Neural cell (in vitro differentiated cells): ENCODE measurements around the gene RAC2. TPM values are rescaled to one million over a fixed set of nuclear protein-coding genes. Genes with fewer than 3 reads are reported as not detected.

ENCODE experiments used
- H2AFZ ChIP-seq: fragments of 200-600, 300-800 bp; sonication (generic), shearing (Covaris generic); 2 replicates; pipeline ENCODE4 v1.6.0; 2014; ENCODE audit warnings: low read depth, mild to moderate bottlenecking, antibody characterized with exemption, low read length, moderate library complexity
- H3F3A ChIP-seq: fragments of 200-600 bp; shearing (Covaris generic); 2 replicates; pipeline ENCODE4 v1.6.1; 2016; ENCODE audit warnings: mild to moderate bottlenecking, moderate library complexity, mixed read lengths, antibody characterized with exemption, low read length; ENCODE audit not compliant: insufficient read depth, poor library complexity, severe bottlenecking
- H3K27ac ChIP-seq: fragments of 200-600, 300-800 bp; sonication (generic), shearing (Covaris generic); 2 replicates; pipeline ENCODE4 v1.5.1; 2014; ENCODE audit warnings: mild to moderate bottlenecking, low read length, moderate library complexity
- H3K27me3 ChIP-seq: fragments of 300-800, 200-600 bp; sonication (generic), shearing (Covaris generic); 2 replicates; pipeline ENCODE4 v1.6.0; 2014; ENCODE audit warnings: mild to moderate bottlenecking, low read depth, low read length, moderate library complexity; ENCODE audit not compliant: insufficient read depth
- H3K36me3 ChIP-seq: fragments of 300-800, 200-600 bp; sonication (generic), shearing (Covaris generic); 2 replicates; pipeline ENCODE4 v1.5.1; 2014; ENCODE audit warnings: mild to moderate bottlenecking, antibody characterized with exemption, low read length, moderate library complexity; ENCODE audit not compliant: insufficient read depth
- H3K4me2 ChIP-seq: fragments of 300-800, 200-600 bp; sonication (generic), shearing (Covaris generic); 2 replicates; pipeline ENCODE4 v1.6.0; 2014; ENCODE audit warnings: mild to moderate bottlenecking, low read length
- H3K4me3 ChIP-seq: fragments of 300-800, 200-600 bp; sonication (generic), shearing (Covaris generic); 2 replicates; pipeline ENCODE4 v1.5.1; 2014; ENCODE audit warnings: mild to moderate bottlenecking, low read length, moderate library complexity
- H3K79me2 ChIP-seq: fragments of 200-600 bp; shearing (Covaris generic); replicated peaks from 2 replicates; pipeline ENCODE4 v1.6.0; 2014; ENCODE audit warnings: mild to moderate bottlenecking, low read length, moderate library complexity; ENCODE audit not compliant: insufficient read depth
- H3K9ac ChIP-seq: fragments of 300-800, 200-600 bp; sonication (generic), shearing (Covaris generic); 2 replicates; pipeline ENCODE4 v1.6.1; 2016; ENCODE audit warnings: mild to moderate bottlenecking, low read length, mixed read lengths
- H3K9me2 ChIP-seq: fragments of 200-600 bp; shearing (Covaris generic); 2 replicates; pipeline ENCODE4 v1.6.1; 2016; ENCODE audit warnings: mild to moderate bottlenecking, low read length, mixed read lengths; ENCODE audit not compliant: insufficient read depth
- H3K9me3 ChIP-seq: fragments of 200-600, 300-800 bp; sonication (generic), shearing (Covaris generic); 2 replicates; pipeline ENCODE4 v1.6.1; 2016; ENCODE audit warnings: mild to moderate bottlenecking, mixed run types, low read length, moderate library complexity, mixed read lengths
- H4K20me1 ChIP-seq: fragments of 200-600 bp; shearing (Covaris generic); 2 replicates; pipeline ENCODE4 v1.6.1; 2016; ENCODE audit warnings: mild to moderate bottlenecking, mixed run types; ENCODE audit not compliant: insufficient read depth
- CTCF ChIP-seq: fragments of 450-650 bp; IDR thresholded peaks from 2 replicates; pipeline ENCODE4 v1.5.1; 2014; ENCODE audit warnings: antibody characterized with exemption, mild to moderate bottlenecking, moderate library complexity; ENCODE audit not compliant: poor library complexity, severe bottlenecking
- EP300 ChIP-seq: fragments of 450-650 bp; conservative IDR thresholded peaks from 2 replicates; pipeline ENCODE4 v1.6.1; 2014; ENCODE audit warnings: antibody characterized with exemption, mild to moderate bottlenecking, moderate library complexity; ENCODE audit not compliant: poor library complexity, severe bottlenecking
- EZH2 ChIP-seq: fragments of 200-600, 300-800 bp; shearing (Covaris generic), sonication (generic); IDR thresholded peaks from 2 replicates; pipeline ENCODE4 v1.6.1; 2014; ENCODE audit warnings: antibody characterized with exemption, low read length, borderline replicate concordance, mild to moderate bottlenecking; ENCODE audit not compliant: insufficient read depth, poor library complexity, severe bottlenecking
- MXI1 ChIP-seq: fragments of 450-650 bp; conservative IDR thresholded peaks from 2 replicates; pipeline ENCODE4 v1.6.1; 2014; ENCODE audit warnings: antibody characterized with exemption, mild to moderate bottlenecking; ENCODE audit not compliant: poor library complexity, severe bottlenecking
- POLR2AphosphoS5 ChIP-seq: IDR thresholded peaks from 2 replicates; pipeline ENCODE4 v1.6.1; 2012
- RAD21 ChIP-seq: fragments of 450-650 bp; conservative IDR thresholded peaks from 2 replicates; pipeline ENCODE4 v1.6.1; 2014; ENCODE audit warnings: antibody characterized with exemption, mild to moderate bottlenecking, moderate library complexity
- SMC3 ChIP-seq: fragments of 450-650 bp; conservative IDR thresholded peaks from 2 replicates; pipeline ENCODE4 v1.6.1; 2014; ENCODE audit warnings: antibody characterized with exemption, mild to moderate bottlenecking, moderate library complexity; ENCODE audit not compliant: poor library complexity
- TAF1 ChIP-seq: IDR thresholded peaks from 2 replicates; pipeline ENCODE4 v1.6.1; 2012; ENCODE audit warnings: low read depth
- polyA plus RNA-seq: library from polyadenylated mRNA; depleted of rRNA; stranded (reverse); fragments of >200 nt; gene quantifications from 2 replicates; pipeline ENCODE4 v1.2.3, GENCODE V29; 2014
- TF ChIP-seq, protein P1 (sequence below): IDR thresholded peaks from 2 replicates; pipeline ENCODE4 v1.6.1; 2012; ENCODE audit warnings: borderline replicate concordance

Gene RAC2
- polyA plus RNA-seq, 1 donor from 2014 or later: not detected

- no peaks in the 10 kb centered on the region for H3K9me2 ChIP-seq
- H2AFZ ChIP-seq: no peak overlapping the region
- H4K20me1 ChIP-seq: no peaks in the 10 kb centered on the region
- no peak overlapping the region for H3K27ac ChIP-seq
- H3K4me3 ChIP-seq: no peak overlapping the region
- no peaks in the 10 kb centered on the region for H3F3A ChIP-seq
- TF ChIP-seq RAD21 (no peak), MXI1 (no peak)
- H3K9me3 ChIP-seq: no peaks in the 10 kb centered on the region
- no peaks in the 10 kb centered on the region for H3K27me3 ChIP-seq
- H3K9ac ChIP-seq: no peak overlapping the region
- no peak overlapping the region for H3K4me2 ChIP-seq
- H3K36me3 ChIP-seq: no peaks in the 10 kb centered on the region
- no peaks in the 10 kb centered on the region for H3K79me2 ChIP-seq
These were observed 48.1 kb downstream of the RAC2 start for GRCh38 chr22:37195921-37196320.

DNA sequence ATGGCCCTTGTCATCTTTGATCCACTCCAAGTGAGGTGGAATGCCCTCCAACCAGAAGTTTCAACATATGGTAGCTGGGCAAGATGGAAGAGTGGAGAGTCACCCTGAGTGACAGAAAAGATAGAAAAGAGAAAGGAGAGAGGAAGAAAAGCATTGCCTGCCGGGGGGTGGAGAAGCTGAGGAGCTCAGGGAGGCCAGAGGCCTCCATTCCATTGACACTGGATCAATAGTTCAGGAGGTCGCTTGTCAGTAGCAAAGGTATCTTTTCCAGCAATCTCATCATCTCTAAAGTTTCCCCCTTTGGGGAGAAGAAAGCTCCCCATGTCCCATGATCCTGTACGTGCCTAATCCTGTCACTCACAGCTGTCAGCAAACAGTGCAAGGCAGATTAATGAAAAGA is 49.3 kb downstream of the RAC2 start:
- Histone ChIP-seq H4K20me1 (no peaks in the 10 kb centered on the region), H3K4me3 (no peak overlapping the region), H3K79me2 (no peaks in the 10 kb centered on the region), H3K9me3 (no peaks in the 10 kb centered on the region), H3K27me3 (no peaks in the 10 kb centered on the region), H3K36me3 (no peaks in the 10 kb centered on the region), H2AFZ (no peak overlapping the region), H3K4me2 (no peak overlapping the region), H3F3A (no peaks in the 10 kb centered on the region), H3K9ac (no peak overlapping the region), H3K9me2 (no peaks in the 10 kb centered on the region), H3K27ac (no peak overlapping the region)
- TF ChIP-seq POLR2AphosphoS5 (no peak), TAF1 (no peak), RAD21 (no peak), CTCF (no peak), EZH2 (no peak), SMC3 (no peak)
- TF ChIP-seq, protein P1, sequence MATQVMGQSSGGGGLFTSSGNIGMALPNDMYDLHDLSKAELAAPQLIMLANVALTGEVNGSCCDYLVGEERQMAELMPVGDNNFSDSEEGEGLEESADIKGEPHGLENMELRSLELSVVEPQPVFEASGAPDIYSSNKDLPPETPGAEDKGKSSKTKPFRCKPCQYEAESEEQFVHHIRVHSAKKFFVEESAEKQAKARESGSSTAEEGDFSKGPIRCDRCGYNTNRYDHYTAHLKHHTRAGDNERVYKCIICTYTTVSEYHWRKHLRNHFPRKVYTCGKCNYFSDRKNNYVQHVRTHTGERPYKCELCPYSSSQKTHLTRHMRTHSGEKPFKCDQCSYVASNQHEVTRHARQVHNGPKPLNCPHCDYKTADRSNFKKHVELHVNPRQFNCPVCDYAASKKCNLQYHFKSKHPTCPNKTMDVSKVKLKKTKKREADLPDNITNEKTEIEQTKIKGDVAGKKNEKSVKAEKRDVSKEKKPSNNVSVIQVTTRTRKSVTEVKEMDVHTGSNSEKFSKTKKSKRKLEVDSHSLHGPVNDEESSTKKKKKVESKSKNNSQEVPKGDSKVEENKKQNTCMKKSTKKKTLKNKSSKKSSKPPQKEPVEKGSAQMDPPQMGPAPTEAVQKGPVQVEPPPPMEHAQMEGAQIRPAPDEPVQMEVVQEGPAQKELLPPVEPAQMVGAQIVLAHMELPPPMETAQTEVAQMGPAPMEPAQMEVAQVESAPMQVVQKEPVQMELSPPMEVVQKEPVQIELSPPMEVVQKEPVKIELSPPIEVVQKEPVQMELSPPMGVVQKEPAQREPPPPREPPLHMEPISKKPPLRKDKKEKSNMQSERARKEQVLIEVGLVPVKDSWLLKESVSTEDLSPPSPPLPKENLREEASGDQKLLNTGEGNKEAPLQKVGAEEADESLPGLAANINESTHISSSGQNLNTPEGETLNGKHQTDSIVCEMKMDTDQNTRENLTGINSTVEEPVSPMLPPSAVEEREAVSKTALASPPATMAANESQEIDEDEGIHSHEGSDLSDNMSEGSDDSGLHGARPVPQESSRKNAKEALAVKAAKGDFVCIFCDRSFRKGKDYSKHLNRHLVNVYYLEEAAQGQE: no peak

DNA sequence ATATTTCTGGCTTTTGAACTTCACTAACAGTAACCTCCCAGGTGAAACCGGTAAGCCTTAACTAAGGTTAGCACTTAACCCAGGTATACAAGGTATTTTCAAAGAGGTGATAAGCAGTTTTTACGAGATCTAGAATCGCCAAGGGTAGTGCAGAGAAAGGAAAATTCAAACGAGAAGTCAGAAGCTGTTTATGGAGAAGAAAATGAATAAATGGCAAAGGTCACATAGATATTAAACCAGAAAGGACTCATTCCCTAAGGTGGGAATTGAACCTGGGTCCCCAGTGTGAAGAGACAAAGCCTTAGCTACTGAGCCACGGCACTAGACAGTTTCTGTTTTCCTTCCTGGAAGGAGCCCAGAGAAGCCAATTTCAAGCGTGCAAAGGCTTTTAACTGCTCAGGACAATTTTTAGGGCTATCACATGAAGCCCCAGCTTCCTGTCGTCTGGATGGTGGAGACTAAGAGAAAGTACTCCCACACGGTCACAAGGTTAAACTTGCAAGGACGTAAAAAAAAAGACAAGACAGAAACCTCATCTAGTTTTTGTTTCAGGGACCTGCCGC is 50.4 kb downstream of the RAC2 start:
- H3K27ac ChIP-seq: no peak overlapping the region
- no peaks in the 10 kb centered on the region for H3F3A ChIP-seq
- H4K20me1 ChIP-seq: no peaks in the 10 kb centered on the region
- H3K4me3 ChIP-seq: no peak overlapping the region
- H3K9me3 ChIP-seq: no peaks in the 10 kb centered on the region
- TF ChIP-seq RAD21 (no peak), EZH2 (no peak), TAF1 (no peak), EP300 (no peak), SMC3 (no peak), CTCF (no peak)
- TF ChIP-seq, protein P1: no peak
- H3K36me3 ChIP-seq: no peaks in the 10 kb centered on the region
- no peak overlapping the region for H2AFZ ChIP-seq
- no peak overlapping the region for H3K4me2 ChIP-seq
- H3K9ac ChIP-seq: no peak overlapping the region
- no peaks in the 10 kb centered on the region for H3K27me3 ChIP-seq
- no peaks in the 10 kb centered on the region for H3K79me2 ChIP-seq
- H3K9me2 ChIP-seq: no peaks in the 10 kb centered on the region
